ENCODE measurements around the gene PSME2. TPM values are rescaled to one million over a fixed set of nuclear protein-coding genes. Genes with fewer than 3 reads are reported as not detected.

Gene PSME2
- total and polyA plus RNA-seq, 9 of the 15 experiments (the other 6 are each of a cell fraction or from before 2014, with no cell fraction given): 111 to 579 (median 159) TPM

DNA sequence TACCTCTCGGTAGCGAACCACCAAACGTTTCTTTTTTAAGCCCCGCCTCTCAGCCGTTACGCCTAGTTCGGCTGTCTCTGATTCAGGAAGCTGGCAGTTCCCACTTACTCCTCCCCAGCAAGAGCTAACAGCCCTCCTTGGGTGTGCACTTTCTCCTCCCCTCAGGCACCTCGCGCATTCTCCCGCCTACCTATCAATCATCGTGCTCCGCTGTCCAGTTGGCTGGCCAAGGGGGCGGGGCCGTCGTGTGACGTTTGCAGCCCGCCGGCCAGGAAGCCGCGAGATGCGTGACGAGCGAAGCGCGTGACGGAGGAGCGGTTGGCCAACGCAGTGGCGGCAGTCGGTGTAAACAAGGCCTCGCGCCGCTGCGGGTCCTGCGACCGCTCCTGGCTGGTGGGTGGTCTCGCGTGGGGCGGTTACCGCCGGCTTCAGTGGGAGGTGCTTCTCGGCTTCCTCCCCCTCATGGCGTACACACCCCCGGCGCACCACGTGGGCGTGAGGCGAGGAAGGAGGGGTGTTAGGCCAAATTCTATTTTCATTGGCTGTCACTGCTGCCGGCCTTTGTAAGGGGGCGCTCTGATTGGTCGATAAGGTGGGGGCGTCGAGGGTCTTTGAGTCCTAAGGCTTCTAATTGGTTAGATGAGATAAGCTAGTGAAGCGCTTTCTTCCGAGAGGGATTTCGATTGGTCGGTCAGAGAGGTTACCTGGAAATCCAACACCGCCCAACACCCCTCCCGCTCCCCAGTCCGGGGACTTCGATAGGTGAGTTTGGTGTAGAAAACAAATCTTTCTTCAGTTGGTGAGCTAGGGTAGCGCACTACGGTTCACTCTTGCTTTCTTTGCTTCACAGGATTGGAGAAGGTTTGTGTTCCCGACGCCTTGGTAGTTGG is 31.6 kb downstream of the PSME2 start, which contains the start of the genes DCAF11 and NRL (continued):
- TF ChIP-seq ASH1L (IDR thresholded peaks at IDR 0.05; ENCODE audit: borderline replicate concordance, low read depth, partially characterized antibody) (peak; percentile 98), KDM4B (IDR thresholded peaks at IDR 0.05; ENCODE audit: borderline replicate concordance in 2 of 2, low read depth in 1 of 2) (0 out of 4 replicates have a peak, but pooled peaks of 1 of the 2 experiments have one; percentile 68), JUN (IDR thresholded peaks at IDR 0.05; ENCODE audit: borderline replicate concordance, low read depth, low read length) (0 out of 2 replicates have a peak, but pooled peaks have one; percentile 28), JUN (CRISPR knock-in tag; IDR thresholded peaks at IDR 0.05; ENCODE audit: borderline replicate concordance) (no peak), MEF2A (IDR thresholded peaks at IDR 0.05; ENCODE audit: control insufficient read depth, low read depth, low read length) (no peak), TOE1 (IDR thresholded peaks at IDR 0.05; ENCODE audit: borderline replicate concordance) (peak; percentile 77), TOE1 (CRISPR knock-in tag; IDR thresholded peaks at IDR 0.05; ENCODE audit: borderline replicate concordance, low read depth) (no peak), CTBP1 (IDR thresholded peaks at IDR 0.05; ENCODE audit: borderline replicate concordance) (peak; percentile 54; the same call in 1 of the 2 replicates), FOXM1 (IDR thresholded peaks at IDR 0.05; ENCODE audit: low read depth) (peak; percentile 62; the same call in 1 of the 2 replicates), FOXM1 (CRISPR knock-in tag; IDR thresholded peaks at IDR 0.05; ENCODE audit: low read depth) (0 out of 2 replicates have a peak, but pooled peaks have one; percentile 50), CEBPB (tag; IDR thresholded peaks at IDR 0.05) (peak; percentile 72), FOXA3 (CRISPR knock-in tag; conservative IDR thresholded peaks at IDR 0.05 in 1 of 2, IDR thresholded peaks at IDR 0.05 in 1 of 2) (peak; percentile 6 to 94; a peak in 2 of 4 replicates), PHF8 (IDR thresholded peaks at IDR 0.05; ENCODE audit: borderline replicate concordance, low read length) (peak; percentile 58; the same call in 1 of the 2 replicates), ZBTB17 (CRISPR knock-in tag; IDR thresholded peaks at IDR 0.05) (peak; percentile 15; the same call in 1 of the 2 replicates), CBFA2T2 (conservative IDR thresholded peaks at IDR 0.05) (peak; percentile 50; the same call in 1 of the 2 replicates), CCNT2 (IDR thresholded peaks at IDR 0.05; ENCODE audit: borderline replicate concordance, extremely low read depth, insufficient read length, low read depth, low read length) (peak; percentile 52), ARNT (IDR thresholded peaks at IDR 0.05) (0 out of 4 replicates have a peak, but pooled peaks of 1 of the 2 experiments have one; percentile 10)
- TF ChIP-seq, protein P1, sequence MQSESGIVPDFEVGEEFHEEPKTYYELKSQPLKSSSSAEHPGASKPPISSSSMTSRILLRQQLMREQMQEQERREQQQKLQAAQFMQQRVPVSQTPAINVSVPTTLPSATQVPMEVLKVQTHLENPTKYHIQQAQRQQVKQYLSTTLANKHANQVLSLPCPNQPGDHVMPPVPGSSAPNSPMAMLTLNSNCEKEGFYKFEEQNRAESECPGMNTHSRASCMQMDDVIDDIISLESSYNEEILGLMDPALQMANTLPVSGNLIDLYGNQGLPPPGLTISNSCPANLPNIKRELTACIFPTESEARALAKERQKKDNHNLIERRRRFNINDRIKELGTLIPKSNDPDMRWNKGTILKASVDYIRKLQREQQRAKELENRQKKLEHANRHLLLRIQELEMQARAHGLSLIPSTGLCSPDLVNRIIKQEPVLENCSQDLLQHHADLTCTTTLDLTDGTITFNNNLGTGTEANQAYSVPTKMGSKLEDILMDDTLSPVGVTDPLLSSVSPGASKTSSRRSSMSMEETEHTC (IDR thresholded peaks at IDR 0.05): peak; percentile 71; the same call in 1 of the 2 replicates
- TF ChIP-seq, protein P2, sequence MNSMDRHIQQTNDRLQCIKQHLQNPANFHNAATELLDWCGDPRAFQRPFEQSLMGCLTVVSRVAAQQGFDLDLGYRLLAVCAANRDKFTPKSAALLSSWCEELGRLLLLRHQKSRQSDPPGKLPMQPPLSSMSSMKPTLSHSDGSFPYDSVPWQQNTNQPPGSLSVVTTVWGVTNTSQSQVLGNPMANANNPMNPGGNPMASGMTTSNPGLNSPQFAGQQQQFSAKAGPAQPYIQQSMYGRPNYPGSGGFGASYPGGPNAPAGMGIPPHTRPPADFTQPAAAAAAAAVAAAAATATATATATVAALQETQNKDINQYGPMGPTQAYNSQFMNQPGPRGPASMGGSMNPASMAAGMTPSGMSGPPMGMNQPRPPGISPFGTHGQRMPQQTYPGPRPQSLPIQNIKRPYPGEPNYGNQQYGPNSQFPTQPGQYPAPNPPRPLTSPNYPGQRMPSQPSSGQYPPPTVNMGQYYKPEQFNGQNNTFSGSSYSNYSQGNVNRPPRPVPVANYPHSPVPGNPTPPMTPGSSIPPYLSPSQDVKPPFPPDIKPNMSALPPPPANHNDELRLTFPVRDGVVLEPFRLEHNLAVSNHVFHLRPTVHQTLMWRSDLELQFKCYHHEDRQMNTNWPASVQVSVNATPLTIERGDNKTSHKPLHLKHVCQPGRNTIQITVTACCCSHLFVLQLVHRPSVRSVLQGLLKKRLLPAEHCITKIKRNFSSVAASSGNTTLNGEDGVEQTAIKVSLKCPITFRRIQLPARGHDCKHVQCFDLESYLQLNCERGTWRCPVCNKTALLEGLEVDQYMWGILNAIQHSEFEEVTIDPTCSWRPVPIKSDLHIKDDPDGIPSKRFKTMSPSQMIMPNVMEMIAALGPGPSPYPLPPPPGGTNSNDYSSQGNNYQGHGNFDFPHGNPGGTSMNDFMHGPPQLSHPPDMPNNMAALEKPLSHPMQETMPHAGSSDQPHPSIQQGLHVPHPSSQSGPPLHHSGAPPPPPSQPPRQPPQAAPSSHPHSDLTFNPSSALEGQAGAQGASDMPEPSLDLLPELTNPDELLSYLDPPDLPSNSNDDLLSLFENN (IDR thresholded peaks at IDR 0.05; ENCODE audit: low read depth in 2 of 2, low read length in 2 of 2): no peak
- TF ChIP-seq, protein P3, sequence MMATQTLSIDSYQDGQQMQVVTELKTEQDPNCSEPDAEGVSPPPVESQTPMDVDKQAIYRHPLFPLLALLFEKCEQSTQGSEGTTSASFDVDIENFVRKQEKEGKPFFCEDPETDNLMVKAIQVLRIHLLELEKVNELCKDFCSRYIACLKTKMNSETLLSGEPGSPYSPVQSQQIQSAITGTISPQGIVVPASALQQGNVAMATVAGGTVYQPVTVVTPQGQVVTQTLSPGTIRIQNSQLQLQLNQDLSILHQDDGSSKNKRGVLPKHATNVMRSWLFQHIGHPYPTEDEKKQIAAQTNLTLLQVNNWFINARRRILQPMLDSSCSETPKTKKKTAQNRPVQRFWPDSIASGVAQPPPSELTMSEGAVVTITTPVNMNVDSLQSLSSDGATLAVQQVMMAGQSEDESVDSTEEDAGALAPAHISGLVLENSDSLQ (IDR thresholded peaks at IDR 0.05): peak; percentile 99

Data from K562 (cell line).